Endothelial cell of umbilical vein (primary cell): ENCODE data around the gene MAML3. TPM values are rescaled to one million over a fixed set of nuclear protein-coding genes. Genes with fewer than 3 reads are reported as not detected.

Experiments used
- BruUV-seq: library from RNA; stranded (reverse); fragments of 400-500 nt; replicated peaks from 2 replicates; lab custom pipeline; 2021; lab: Mats Ljungman, UMichigan
- CTCF ChIA-PET: fragments of 300-600, 350-600 bp; sonication (Branson Sonifier 250); formaldehyde crosslinking; loops from one replicate; lab custom pipeline; 2021; ENCODE audit warnings: antibody characterized with exemption, inconsistent platforms; lab: Charles Lee
- POLR2A ChIA-PET: fragments of 300-600, 350-600 bp; sonication (Branson Sonifier 250); formaldehyde crosslinking; loops from one replicate; lab custom pipeline; 2021; ENCODE audit warnings: antibody characterized with exemption, inconsistent platforms; lab: Charles Lee
- DNase-seq: peaks from one replicate; pipeline ENCODE4 v3.0.0-alpha.2; 2011; ENCODE audit warnings: low read depth, low spot score
- FAIRE-seq: peaks from 2 replicates; lab custom pipeline; 2011; peaks lifted over from hg19 to GRCh38; lab: Jason Lieb, UNC
- H2AFZ ChIP-seq: 2 replicates; pipeline ENCODE4 v1.6.0; 2012; ENCODE audit warnings: low read depth, low read length, control low read depth, inconsistent platforms
- H3K27ac ChIP-seq: 2 replicates; pipeline ENCODE4 v1.5.1; 2011; ENCODE audit warnings: low read depth, mild to moderate bottlenecking, control low read depth, low read length, moderate library complexity; ENCODE audit not compliant: insufficient read depth
- H3K27me3 ChIP-seq, 2 experiments: 2 replicates each; pipeline versions ENCODE4 v1.6.0 to v1.6.1; 2011; ENCODE audit warnings: low read length in 2 of 2, mixed read lengths in 1 of 2; ENCODE audit not compliant: control insufficient read depth in 2 of 2, insufficient read depth in 2 of 2
- H3K36me3 ChIP-seq, 2 experiments: 2 replicates in 1 of 2; 3 replicates in 1 of 2; pipeline ENCODE4 v1.5.1; 2011; ENCODE audit warnings: low read length in 2 of 2, mild to moderate bottlenecking in 1 of 2, moderate library complexity in 1 of 2; ENCODE audit not compliant: control insufficient read depth in 2 of 2, insufficient read depth in 2 of 2; ENCODE audit errors: extremely low read depth in 1 of 2
- H3K4me1 ChIP-seq: 3 replicates; pipeline ENCODE4 v1.5.1; 2011; ENCODE audit warnings: mild to moderate bottlenecking, low read length; ENCODE audit not compliant: control insufficient read depth, insufficient read depth; ENCODE audit errors: extremely low read depth
- H3K4me2 ChIP-seq: 2 replicates; pipeline ENCODE4 v1.6.1; 2011; ENCODE audit warnings: low read length, control low read depth, mixed read lengths; ENCODE audit not compliant: insufficient read depth
- H3K4me3 ChIP-seq, 3 experiments: fragments of 200-600 bp in 1 of 3; sonication (generic), shearing (Covaris generic) in 1 of 3; replicated peaks in 1 of 3; 2 replicates each; pipeline ENCODE4 v1.5.1; 2011 to 2016; ENCODE audit warnings: control low read depth in 3 of 3, low read length in 3 of 3, mild to moderate bottlenecking in 2 of 3, inconsistent platforms in 1 of 3, low read depth in 1 of 3, moderate library complexity in 1 of 3; ENCODE audit not compliant: insufficient read depth in 1 of 3
- H3K79me2 ChIP-seq: 2 replicates; pipeline ENCODE4 v1.6.0; 2012; ENCODE audit warnings: low read length, inconsistent platforms; ENCODE audit not compliant: control insufficient read depth, insufficient read depth
- H3K9ac ChIP-seq: replicated peaks from 2 replicates; pipeline ENCODE3; 2011; ENCODE audit warnings: low read length, control low read depth; ENCODE audit not compliant: insufficient read depth; ENCODE audit errors: extremely low read depth
- H3K9me1 ChIP-seq: replicated peaks from 3 replicates; pipeline ENCODE4 v1.6.0; 2011; ENCODE audit warnings: mild to moderate bottlenecking, low read length; ENCODE audit not compliant: control insufficient read depth, insufficient read depth; ENCODE audit errors: extremely low read depth
- H3K9me3 ChIP-seq: replicated peaks from 2 replicates; pipeline ENCODE4 v1.5.1; 2012; ENCODE audit warnings: low read length, inconsistent platforms; ENCODE audit not compliant: control insufficient read depth, insufficient read depth
- H4K20me1 ChIP-seq: replicated peaks from 2 replicates; pipeline ENCODE3; 2011; ENCODE audit warnings: mild to moderate bottlenecking, low read length; ENCODE audit not compliant: control insufficient read depth, insufficient read depth; ENCODE audit errors: extremely low read depth
- EZH2 ChIP-seq: IDR thresholded peaks from 2 replicates; pipeline ENCODE4 v1.6.1; 2012; ENCODE audit warnings: borderline replicate concordance, low read depth, mild to moderate bottlenecking, moderate library complexity, low read length, inconsistent platforms; ENCODE audit not compliant: severe bottlenecking
- FOS ChIP-seq: IDR thresholded peaks from 2 replicates; pipeline ENCODE4 v1.6.1; 2011; ENCODE audit warnings: mild to moderate bottlenecking, low read length, moderate library complexity, borderline replicate concordance; ENCODE audit not compliant: insufficient read depth
- GATA2 ChIP-seq: IDR thresholded peaks from 2 replicates; pipeline ENCODE4 v1.7.0; 2011; ENCODE audit warnings: low read depth, mild to moderate bottlenecking, moderate library complexity, mixed read lengths, low read length; ENCODE audit not compliant: insufficient read length, insufficient read depth
- JUN ChIP-seq: IDR thresholded peaks from 2 replicates; pipeline ENCODE4 v1.6.1; 2011; ENCODE audit warnings: borderline replicate concordance, low read depth; ENCODE audit not compliant: insufficient read length, insufficient read depth
- MYC ChIP-seq: IDR thresholded peaks from one replicate; pipeline ENCODE4 v1.6.1; 2011; ENCODE audit warnings: mild to moderate bottlenecking, low read depth, low read length
- POLR2A ChIP-seq: IDR thresholded peaks from 2 replicates; pipeline ENCODE4 v1.6.1; 2012; ENCODE audit warnings: low read depth, mild to moderate bottlenecking, control low read depth, low read length
- POLR2AphosphoS5 ChIP-seq: IDR thresholded peaks from 2 replicates; pipeline ENCODE4 v1.6.1; 2012; ENCODE audit warnings: low read depth, mild to moderate bottlenecking, control low read depth, low read length, moderate library complexity; ENCODE audit not compliant: insufficient read depth
- dilution Hi-C: fragments of 300-500 bp; cut with MboI; formaldehyde crosslinking; loops from one replicate; pipeline ENCODE4 v1.15.0; 2019; ENCODE audit warnings: low sequenced_read_pairs; ENCODE audit not compliant: extremely low pct_ligation_motif_present
- intact Hi-C: fragments of 100-400 bp; cut with micrococcal nuclease; formaldehyde crosslinking; loops from one replicate; pipeline ENCODE4 v1.10.0; 2022
- polyA plus RNA-seq, 4 experiments: library from polyadenylated mRNA; depleted of rRNA in 3 of 4; stranded (reverse) in 3 of 4; unstranded in 1 of 4; fragments of >200 nt; gene quantifications; 2 replicates each; pipeline versions ENCODE4 v1.2.1 to v1.2.3, GENCODE V29; 2011 to 2012; ENCODE audit warnings: missing spikeins in 1 of 4
- total RNA-seq: library from RNA; stranded (reverse); gene quantifications from 2 replicates; pipeline ENCODE4 v1.2.3, GENCODE V29; 2021
- TF ChIP-seq, protein P1 (sequence below): IDR thresholded peaks from 2 replicates; pipeline ENCODE4 v1.6.1; 2011; ENCODE audit not compliant: insufficient read depth, insufficient read length
- TF ChIP-seq, protein P2 (sequence below), 2 donors: IDR thresholded peaks; 1 replicate in 1 of 2; 2 replicates in 1 of 2; pipeline ENCODE4 v1.5.1; 2011; ENCODE audit warnings: low read length in 2 of 2, mild to moderate bottlenecking in 2 of 2, moderate library complexity in 2 of 2, control low read depth in 1 of 2, inconsistent platforms in 1 of 2, low read depth in 1 of 2; ENCODE audit not compliant: insufficient read depth in 1 of 2; ENCODE audit errors: extremely low read depth in 1 of 2

Gene MAML3
- total and polyA plus RNA-seq, 2 donors (not counting 3 experiments of a cell fraction or from before 2014, with no cell fraction given), result 14.0 to 20.3 TPM

DNA sequence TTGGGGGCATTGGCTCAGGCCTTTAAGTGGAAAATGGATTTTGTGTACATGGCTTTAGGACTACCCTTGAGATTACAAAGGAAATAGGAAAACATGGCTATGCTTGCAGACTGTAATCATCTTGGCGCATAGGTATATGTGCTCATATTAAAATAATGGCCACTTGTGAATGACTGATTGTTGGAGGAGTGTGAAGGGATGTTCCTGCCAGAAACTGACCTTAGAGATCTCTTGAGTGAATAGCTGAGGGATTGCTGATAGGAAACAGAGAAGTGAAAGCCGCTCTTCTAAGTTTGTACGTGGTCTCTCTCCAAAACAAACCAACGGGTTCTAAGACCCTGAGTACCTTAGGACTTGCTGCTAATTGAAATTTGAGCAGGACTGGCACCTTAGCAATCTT, 302.3 kb downstream of the MAML3 start:
- Histone ChIP-seq H3K9me3 (no peaks in the 10 kb centered on the region), H3K9me1 (no peaks in the 10 kb centered on the region), H3K27ac (no peak overlapping the region), H3K4me3 (no peak overlapping the region), H3K9ac (no peak overlapping the region), H2AFZ (no peak overlapping the region), H3K4me2 (no peak overlapping the region), H3K27me3 (no peaks in the 10 kb centered on the region), H3K4me1 (no peaks in the 10 kb centered on the region), H4K20me1 (no peaks in the 10 kb centered on the region), H3K79me2 (no peaks in the 10 kb centered on the region), H3K36me3 (no peaks in the 10 kb centered on the region)
- dilution Hi-C loops (no loop called here), intact Hi-C loops (no loop called here)
- BruUV-seq, result no TSS peak
- ChIA-PET POLR2A (no interaction called here), CTCF (no interaction called here)
- FAIRE-seq, result no peak
- TF ChIP-seq, protein P1, sequence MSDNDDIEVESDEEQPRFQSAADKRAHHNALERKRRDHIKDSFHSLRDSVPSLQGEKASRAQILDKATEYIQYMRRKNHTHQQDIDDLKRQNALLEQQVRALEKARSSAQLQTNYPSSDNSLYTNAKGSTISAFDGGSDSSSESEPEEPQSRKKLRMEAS, result no peak
- TF ChIP-seq POLR2A (no peak), JUN (no peak), POLR2AphosphoS5 (no peak), EZH2 (no peak), GATA2 (no peak), FOS (no peak), MYC (no peak)
- TF ChIP-seq, protein P2, sequence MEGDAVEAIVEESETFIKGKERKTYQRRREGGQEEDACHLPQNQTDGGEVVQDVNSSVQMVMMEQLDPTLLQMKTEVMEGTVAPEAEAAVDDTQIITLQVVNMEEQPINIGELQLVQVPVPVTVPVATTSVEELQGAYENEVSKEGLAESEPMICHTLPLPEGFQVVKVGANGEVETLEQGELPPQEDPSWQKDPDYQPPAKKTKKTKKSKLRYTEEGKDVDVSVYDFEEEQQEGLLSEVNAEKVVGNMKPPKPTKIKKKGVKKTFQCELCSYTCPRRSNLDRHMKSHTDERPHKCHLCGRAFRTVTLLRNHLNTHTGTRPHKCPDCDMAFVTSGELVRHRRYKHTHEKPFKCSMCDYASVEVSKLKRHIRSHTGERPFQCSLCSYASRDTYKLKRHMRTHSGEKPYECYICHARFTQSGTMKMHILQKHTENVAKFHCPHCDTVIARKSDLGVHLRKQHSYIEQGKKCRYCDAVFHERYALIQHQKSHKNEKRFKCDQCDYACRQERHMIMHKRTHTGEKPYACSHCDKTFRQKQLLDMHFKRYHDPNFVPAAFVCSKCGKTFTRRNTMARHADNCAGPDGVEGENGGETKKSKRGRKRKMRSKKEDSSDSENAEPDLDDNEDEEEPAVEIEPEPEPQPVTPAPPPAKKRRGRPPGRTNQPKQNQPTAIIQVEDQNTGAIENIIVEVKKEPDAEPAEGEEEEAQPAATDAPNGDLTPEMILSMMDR (IDR thresholded peaks at IDR 0.05; ENCODE audit: extremely low read depth in 1 of 2, insufficient read depth in 1 of 2, low read depth in 1 of 2, low read length in 2 of 2), result no peak
- no peak for DNase-seq
